Keratinocyte (primary cell): ENCODE measurements around the gene SERGEF.

Experiments used
- EZH2 ChIP-seq: IDR thresholded peaks from one replicate; pipeline ENCODE4 v1.6.1; 2012; ENCODE audit warnings: inconsistent platforms, mild to moderate bottlenecking, low read length, moderate library complexity
- TF ChIP-seq, protein P1 (sequence below), 3 experiments: IDR thresholded peaks in 1 of 3; conservative IDR thresholded peaks in 1 of 3; optimal IDR thresholded peaks in 1 of 3; 2 replicates in 2 of 3; 3 replicates in 1 of 3; pipeline versions ENCODE3 to v1.5.1; 2011; ENCODE audit warnings: low read length in 3 of 3, mild to moderate bottlenecking in 3 of 3, moderate library complexity in 2 of 3, control low read depth in 1 of 3, inconsistent platforms in 1 of 3; ENCODE audit not compliant: insufficient read depth in 2 of 3; ENCODE audit errors: extremely low read depth in 1 of 3

DNA sequence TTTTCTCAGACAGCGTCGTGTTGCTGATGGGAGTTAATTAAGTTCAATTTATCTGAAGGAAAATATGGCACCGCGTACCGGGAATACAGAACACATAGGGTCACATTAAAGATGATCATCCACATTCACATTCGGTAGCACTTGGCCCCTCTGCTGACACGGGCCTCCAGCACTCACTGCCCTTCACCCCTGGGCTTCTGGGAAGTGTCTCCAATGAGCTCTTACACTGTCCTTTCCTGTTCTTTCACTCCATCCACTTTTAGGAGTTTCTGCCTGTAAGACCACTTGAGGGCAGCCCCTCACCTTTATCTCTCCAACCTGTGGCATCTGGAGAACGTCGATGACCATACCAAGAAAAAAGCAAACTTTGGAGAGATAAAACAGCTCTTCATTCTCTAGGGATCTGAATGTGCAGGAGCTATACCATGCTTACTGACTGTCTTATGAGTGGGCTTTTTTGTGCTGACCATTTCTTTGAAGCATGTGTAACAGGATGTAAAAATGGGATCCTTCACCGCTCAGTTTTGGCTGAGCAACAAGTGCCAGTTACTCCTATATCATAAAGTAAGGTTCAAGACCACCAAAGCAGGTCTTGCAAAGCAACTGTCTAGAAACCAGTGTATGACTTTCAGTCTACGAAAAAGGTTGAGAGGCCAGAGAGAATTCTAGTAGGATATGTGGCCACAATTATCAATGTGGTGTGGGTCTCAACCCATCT lies 1.1 kb upstream of the SERGEF start:
- TF ChIP-seq, protein P1, sequence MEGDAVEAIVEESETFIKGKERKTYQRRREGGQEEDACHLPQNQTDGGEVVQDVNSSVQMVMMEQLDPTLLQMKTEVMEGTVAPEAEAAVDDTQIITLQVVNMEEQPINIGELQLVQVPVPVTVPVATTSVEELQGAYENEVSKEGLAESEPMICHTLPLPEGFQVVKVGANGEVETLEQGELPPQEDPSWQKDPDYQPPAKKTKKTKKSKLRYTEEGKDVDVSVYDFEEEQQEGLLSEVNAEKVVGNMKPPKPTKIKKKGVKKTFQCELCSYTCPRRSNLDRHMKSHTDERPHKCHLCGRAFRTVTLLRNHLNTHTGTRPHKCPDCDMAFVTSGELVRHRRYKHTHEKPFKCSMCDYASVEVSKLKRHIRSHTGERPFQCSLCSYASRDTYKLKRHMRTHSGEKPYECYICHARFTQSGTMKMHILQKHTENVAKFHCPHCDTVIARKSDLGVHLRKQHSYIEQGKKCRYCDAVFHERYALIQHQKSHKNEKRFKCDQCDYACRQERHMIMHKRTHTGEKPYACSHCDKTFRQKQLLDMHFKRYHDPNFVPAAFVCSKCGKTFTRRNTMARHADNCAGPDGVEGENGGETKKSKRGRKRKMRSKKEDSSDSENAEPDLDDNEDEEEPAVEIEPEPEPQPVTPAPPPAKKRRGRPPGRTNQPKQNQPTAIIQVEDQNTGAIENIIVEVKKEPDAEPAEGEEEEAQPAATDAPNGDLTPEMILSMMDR (optimal IDR thresholded peaks at IDR 0.05 in 1 of 3, IDR thresholded peaks at IDR 0.05 in 1 of 3, conservative IDR thresholded peaks at IDR 0.05 in 1 of 3; ENCODE audit: extremely low read depth in 1 of 3, insufficient read depth in 2 of 3, low read length in 3 of 3) = no peak
- no peak for TF ChIP-seq EZH2
